IMR-90 (cell line): ENCODE results near the gene TRPM3. TPM values are rescaled to one million over a fixed set of nuclear protein-coding genes. Genes with fewer than 3 reads are reported as not detected.

Experiments used
- ATAC-seq: fragments of 200-7000 bp; cut with Tn5 transposase; 2 replicates; pipeline ENCODE4 v1.9.1; 2020; ENCODE audit warnings: low read depth, mild to moderate bottlenecking, moderate library complexity
- BruUV-seq: library from RNA; stranded (reverse); fragments of 400-500 nt; replicated peaks from 2 replicates; lab custom pipeline; 2021; lab: Mats Ljungman, UMichigan
- CTCF ChIA-PET: fragments of 300-600 bp; formaldehyde crosslinking; extraction: SDS; loops from one replicate; lab custom pipeline; 2021; ENCODE audit warnings: antibody characterized with exemption; lab: Yijun Ruan, JAX
- POLR2A ChIA-PET: fragments of 300-600 bp; sonication (Branson Sonifier 250); formaldehyde crosslinking; loops from one replicate; lab custom pipeline; 2022; ENCODE audit warnings: antibody characterized with exemption; ENCODE audit not compliant: unreplicated experiment; lab: Charles Lee
- DNase-seq: peaks from one replicate; pipeline ENCODE4 v3.0.0; 2013
- H2AFZ ChIP-seq: replicated peaks from 2 replicates; pipeline ENCODE3; 2013; ENCODE audit warnings: low read length, mild to moderate bottlenecking; ENCODE audit not compliant: poor library complexity
- H2AK5ac ChIP-seq: 2 replicates; pipeline ENCODE4 v1.6.1; 2013; ENCODE audit warnings: low read depth, low read length, inconsistent platforms
- H2AK9ac ChIP-seq: replicated peaks from 2 replicates; pipeline ENCODE3; 2013; ENCODE audit warnings: mild to moderate bottlenecking, low read depth, low read length, moderate library complexity; ENCODE audit not compliant: poor library complexity
- H2BK120ac ChIP-seq: 2 replicates; pipeline ENCODE4 v1.6.1; 2013; ENCODE audit warnings: low read depth, low read length, inconsistent platforms
- H2BK15ac ChIP-seq: 3 replicates; pipeline ENCODE4 v1.6.1; 2013; ENCODE audit warnings: low read depth, low read length, inconsistent platforms
- H2BK20ac ChIP-seq: 2 replicates; pipeline ENCODE4 v1.6.1; 2013; ENCODE audit warnings: low read depth, mild to moderate bottlenecking, inconsistent platforms, low read length, moderate library complexity
- H2BK5ac ChIP-seq: 2 replicates; pipeline ENCODE4 v1.6.1; 2013; ENCODE audit warnings: mild to moderate bottlenecking, low read depth, low read length, inconsistent platforms; ENCODE audit not compliant: poor library complexity, severe bottlenecking
- H3K14ac ChIP-seq: replicated peaks from 2 replicates; pipeline ENCODE4 v1.6.1; 2013; ENCODE audit warnings: low read depth, low read length, inconsistent platforms
- H3K18ac ChIP-seq: 2 replicates; pipeline ENCODE4 v1.6.1; 2013; ENCODE audit warnings: low read depth, low read length, control low read depth
- H3K23ac ChIP-seq: 2 replicates; pipeline ENCODE4 v1.6.1; 2013; ENCODE audit warnings: low read depth, low read length, inconsistent platforms
- H3K27ac ChIP-seq: 2 replicates; pipeline ENCODE4 v1.5.1; 2013; ENCODE audit warnings: mild to moderate bottlenecking, control low read depth, low read length; ENCODE audit not compliant: insufficient read depth
- H3K27me3 ChIP-seq: 2 replicates; pipeline ENCODE4 v1.6.1; 2013; ENCODE audit warnings: low read length; ENCODE audit not compliant: control insufficient read depth, insufficient read depth
- H3K36me3 ChIP-seq: 2 replicates; pipeline ENCODE4 v1.6.1; 2013; ENCODE audit warnings: low read length, mixed read lengths; ENCODE audit not compliant: control insufficient read depth, insufficient read depth
- H3K4ac ChIP-seq: 2 replicates; pipeline ENCODE4 v1.6.1; 2013; ENCODE audit warnings: low read depth, low read length, inconsistent platforms
- H3K4me1 ChIP-seq: 2 replicates; pipeline ENCODE4 v1.6.1; 2013; ENCODE audit warnings: low read length, mixed read lengths; ENCODE audit not compliant: control insufficient read depth, insufficient read depth
- H3K4me2 ChIP-seq: 2 replicates; pipeline ENCODE4 v1.6.1; 2013; ENCODE audit warnings: low read depth, mild to moderate bottlenecking, control low read depth, low read length, moderate library complexity
- H3K4me3 ChIP-seq: 2 replicates; pipeline ENCODE4 v1.5.1; 2013; ENCODE audit warnings: low read depth, mild to moderate bottlenecking, control low read depth, low read length, moderate library complexity; ENCODE audit not compliant: insufficient read depth
- H3K56ac ChIP-seq: 2 replicates; pipeline ENCODE4 v1.6.1; 2013; ENCODE audit warnings: low read length, inconsistent platforms; ENCODE audit not compliant: insufficient read depth; ENCODE audit errors: extremely low read depth
- H3K79me1 ChIP-seq, 2 experiments: 2 replicates each; pipeline ENCODE4 v1.6.1; 2013; ENCODE audit warnings: low read length in 2 of 2, inconsistent platforms in 1 of 2, low read depth in 1 of 2
- H3K9ac ChIP-seq: 2 replicates; pipeline ENCODE4 v1.6.1; 2013; ENCODE audit warnings: low read depth, low read length, control low read depth
- H3K9me1 ChIP-seq: 2 replicates; pipeline ENCODE4 v1.6.1; 2013; ENCODE audit warnings: low read length, inconsistent platforms; ENCODE audit not compliant: insufficient read depth
- H3K9me3 ChIP-seq: 2 replicates; pipeline ENCODE4 v1.6.1; 2013; ENCODE audit warnings: low read length; ENCODE audit not compliant: control insufficient read depth, insufficient read depth
- H4K20me1 ChIP-seq: 2 replicates; pipeline ENCODE4 v1.6.1; 2013; ENCODE audit warnings: low read length, inconsistent platforms; ENCODE audit not compliant: insufficient read depth
- H4K5ac ChIP-seq: 2 replicates; pipeline ENCODE4 v1.6.1; 2013; ENCODE audit warnings: mild to moderate bottlenecking, low read depth, low read length, control low read depth
- H4K8ac ChIP-seq, 2 experiments: 2 replicates each; pipeline ENCODE4 v1.6.1; 2013; ENCODE audit warnings: low read depth in 2 of 2, low read length in 2 of 2, control low read depth in 1 of 2, inconsistent platforms in 1 of 2
- H4K91ac ChIP-seq: 2 replicates; pipeline ENCODE4 v1.6.1; 2013; ENCODE audit warnings: low read depth, low read length, inconsistent platforms; ENCODE audit not compliant: insufficient read depth
- BHLHE40 ChIP-seq: fragments of 150-350 bp; IDR thresholded peaks from 2 replicates; pipeline ENCODE4 v1.6.1; 2016; ENCODE audit warnings: mild to moderate bottlenecking, low read depth, low read length
- CTCF ChIP-seq: conservative IDR thresholded peaks from 2 replicates; pipeline ENCODE4 v1.5.1; 2012; ENCODE audit warnings: mild to moderate bottlenecking, low read depth, low read length, improper control_type of control experiment
- ELK1 ChIP-seq: fragments of 150-350 bp; IDR thresholded peaks from 2 replicates; pipeline ENCODE4 v1.6.1; 2016; ENCODE audit warnings: low read depth, mild to moderate bottlenecking, low read length, moderate library complexity, borderline replicate concordance
- MAZ ChIP-seq: IDR thresholded peaks from 2 replicates; pipeline ENCODE4 v1.6.1; 2012; ENCODE audit warnings: low read depth, mild to moderate bottlenecking, low read length, improper control_type of control experiment, moderate library complexity, borderline replicate concordance
- MXI1 ChIP-seq: IDR thresholded peaks from 2 replicates; pipeline ENCODE4 v1.6.1; 2012; ENCODE audit warnings: low read depth, mild to moderate bottlenecking, low read length, moderate library complexity, borderline replicate concordance
- NFE2L2 ChIP-seq: fragments of 150-350 bp; IDR thresholded peaks from 2 replicates; pipeline ENCODE4 v1.6.1; 2016; ENCODE audit warnings: low read depth, mild to moderate bottlenecking, low read length
- POLR2A ChIP-seq: IDR thresholded peaks from 2 replicates; pipeline ENCODE4 v1.6.1; 2012; ENCODE audit warnings: mild to moderate bottlenecking, low read depth, low read length
- RAD21 ChIP-seq: IDR thresholded peaks from 2 replicates; pipeline ENCODE4 v1.6.1; 2012; ENCODE audit warnings: low read length, improper control_type of control experiment
- RFX5 ChIP-seq: IDR thresholded peaks from 2 replicates; pipeline ENCODE4 v1.8.0; 2012; ENCODE audit warnings: low read depth, mild to moderate bottlenecking, low read length, moderate library complexity
- WGBS, 2 experiments: methylation state at CpG; one replicate each; pipeline versions ENCODE4 v1.1.5 to v1.1.7; 2013; ENCODE audit warnings: missing lambda C conversion rate in 2 of 2; ENCODE audit not compliant: insufficient read length in 1 of 2; ENCODE audit errors: extremely low coverage in 2 of 2; 5-methylcytosine and 5-hydroxymethylcytosine counted together
- dilution Hi-C: fragments of 300-500 bp; cut with HindIII; formaldehyde crosslinking; loops from one replicate; pipeline ENCODE4 v1.14.3; 2018; ENCODE audit warnings: low sequenced_read_pairs; ENCODE audit not compliant: unreplicated experiment
- in situ Hi-C: fragments of 300-500 bp; cut with MboI; formaldehyde crosslinking; loops from 3 replicates; pipeline ENCODE4 v1.14.3; 2019; ENCODE audit warnings: low sequenced_read_pairs, inconsistent platforms, mixed read lengths
- intact Hi-C: fragments of 100-400 bp; cut with micrococcal nuclease; formaldehyde crosslinking; loops from 2 replicates; pipeline ENCODE4 v1.10.0; 2022
- polyA plus RNA-seq, 3 experiments: library from polyadenylated mRNA; depleted of rRNA; stranded (reverse); fragments of >200 nt; gene quantifications; 2 replicates each; pipeline ENCODE4 v1.2.3, GENCODE V29; 2012; ENCODE audit warnings: low replicate concordance in 1 of 3
- total RNA-seq: library from RNA; depleted of rRNA; stranded (reverse); fragments of >200 nt; gene quantifications from 2 replicates; pipeline ENCODE4 v1.2.3, GENCODE V29; 2012
- TF ChIP-seq, protein P1 (sequence below): fragments of 150-350 bp; IDR thresholded peaks from 2 replicates; pipeline ENCODE4 v1.6.1; 2017; ENCODE audit warnings: mild to moderate bottlenecking, antibody characterized with exemption, low read length, low read depth

TRPM3 gene
- total and polyA plus RNA-seq, 2 of the 4 experiments (the other 2 are of a cell fraction): not detected

- peak overlapping the region; percentile 75 for H2BK5ac ChIP-seq
- DNase-seq: no peak
- no peaks in the 10 kb centered on the region for H3K27me3 ChIP-seq
- peak overlapping the region; percentile 55; the same call in 1 of the 2 replicates for H3K23ac ChIP-seq
- H3K56ac ChIP-seq: no peak overlapping the region
- no peak overlapping the region for H3K4me2 ChIP-seq
- peak overlapping the region; percentile 31; the same call in 1 of the 2 replicates for H2AK5ac ChIP-seq
- H3K79me1 ChIP-seq: no peaks in the 10 kb centered on the region
- ATAC-seq: no peak
- no TSS peak for BruUV-seq
- peak overlapping the region; percentile 1; the same call in 1 of the 3 replicates for H2BK15ac ChIP-seq
- no peak overlapping the region for H2AK9ac ChIP-seq
- ChIA-PET POLR2A (no interaction called here), CTCF (no interaction called here)
- intact Hi-C loops (no loop called here), in situ Hi-C loops (loop anchor here (25.0 kb wide), 1 partner anchor 648 kb away; no protein-coding TSS in a partner anchor), dilution Hi-C loops (no loop called here)
- peaks cover 6% of the 10 kb centered on the region for H3K9me1 ChIP-seq
- H3K9me3 ChIP-seq: no peaks in the 10 kb centered on the region
- TF ChIP-seq MXI1 (no peak), RFX5 (no peak), BHLHE40 (no peak), POLR2A (no peak), MAZ (no peak), NFE2L2 (no peak), RAD21 (no peak), CTCF (no peak), ELK1 (no peak)
- TF ChIP-seq, protein P1, sequence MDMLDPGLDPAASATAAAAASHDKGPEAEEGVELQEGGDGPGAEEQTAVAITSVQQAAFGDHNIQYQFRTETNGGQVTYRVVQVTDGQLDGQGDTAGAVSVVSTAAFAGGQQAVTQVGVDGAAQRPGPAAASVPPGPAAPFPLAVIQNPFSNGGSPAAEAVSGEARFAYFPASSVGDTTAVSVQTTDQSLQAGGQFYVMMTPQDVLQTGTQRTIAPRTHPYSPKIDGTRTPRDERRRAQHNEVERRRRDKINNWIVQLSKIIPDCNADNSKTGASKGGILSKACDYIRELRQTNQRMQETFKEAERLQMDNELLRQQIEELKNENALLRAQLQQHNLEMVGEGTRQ: no peak
- peak overlapping the region; percentile 65; the same call in 1 of the 2 replicates for H3K18ac ChIP-seq
- H3K27ac ChIP-seq: no peak overlapping the region
- no peaks in the 10 kb centered on the region for H4K20me1 ChIP-seq
- H4K5ac ChIP-seq: no peak overlapping the region
- H4K8ac ChIP-seq: no peak overlapping the region; a peak in 1 of 4 replicates
- H2BK20ac ChIP-seq: peak overlapping the region; percentile 73; the same call in 1 of the 2 replicates
- peaks cover 11% of the 10 kb centered on the region for H3K4me1 ChIP-seq
- H4K91ac ChIP-seq: no peak overlapping the region
- no peak overlapping the region for H2AFZ ChIP-seq
- peak overlapping the region; percentile 41; the same call in 1 of the 2 replicates for H3K4ac ChIP-seq
- 100% methylated on average over 1 of the region's 5 CpGs; no CpG with 5 or more reads in 1 of the 2 experiments for WGBS, 2 experiments
- no peaks in the 10 kb centered on the region for H3K36me3 ChIP-seq
- H3K9ac ChIP-seq: no peak overlapping the region
- peak overlapping the region; percentile 77; the same call in 1 of the 2 replicates for H3K14ac ChIP-seq
- H3K4me3 ChIP-seq: no peak overlapping the region
- H2BK120ac ChIP-seq: peak overlapping the region; percentile 30
These were observed 511.2 kb downstream of the TRPM3 start for GRCh38 chr9:70610287-70610644.
